ENCODE data around the gene PPTC7.
"Not testable (repeated sequence)": the region's sequence is repeated elsewhere in the genome, so short reads cannot be mapped to it uniquely, and the experiment has no call there.

PPTC7 gene

GRCh38 chr12:110533607-110534006 lies 49.5 kb downstream of the PPTC7 start:
- DNase-seq (ENCODE audit: low read depth, low spot score): no peak
- ChIA-PET POLR2A (no interaction called here), CTCF (interaction anchor here (1.3 to 9.0 kb wide), 6 partner anchors 10 to 863 kb away, joined by 3 to 85 read pairs (median 7); partner anchors contain the start of genes FAM216A and GPN3)
- TF ChIP-seq CTCF (IDR thresholded peaks at IDR 0.05; ENCODE audit: insufficient read depth, low read length, missing control alignments): no peak
- H3K4me3 ChIP-seq (ENCODE audit: low read depth, low read length): no peak overlapping the region

GRCh38 chr12:110532644-110533043 lies 50.5 kb downstream of the PPTC7 start:
- H3K4me3 ChIP-seq (ENCODE audit: low read depth, low read length): no peak overlapping the region
- no peak for DNase-seq (ENCODE audit: low read depth, low spot score)
- CTCF ChIA-PET: interaction anchor here (0.7 to 9.0 kb wide), 5 partner anchors 11 to 68 kb away, joined by 3 to 85 read pairs (median 8); no protein-coding TSS in a partner anchor
- TF ChIP-seq CTCF (IDR thresholded peaks at IDR 0.05; ENCODE audit: insufficient read depth, low read length, missing control alignments): no peak
- POLR2A ChIA-PET: no interaction called here

- POLR2A ChIA-PET: no interaction called here
- DNase-seq (ENCODE audit: low read depth, low spot score): no peak
- CTCF ChIA-PET: interaction anchor here (0.6 to 9.0 kb wide), 9 partner anchors 8 to 69 kb away, joined by 3 to 85 read pairs (median 3); no protein-coding TSS in a partner anchor
- H3K4me3 ChIP-seq (ENCODE audit: low read depth, low read length): no peak overlapping the region
- no peak for TF ChIP-seq CTCF (IDR thresholded peaks at IDR 0.05; ENCODE audit: insufficient read depth, low read length, missing control alignments)
Measured at GRCh38 chr12:110531741-110532333, 51.3 kb downstream of the PPTC7 start.

- no peak for TF ChIP-seq CTCF (IDR thresholded peaks at IDR 0.05; ENCODE audit: insufficient read depth, low read length, missing control alignments)
- ChIA-PET CTCF (interaction anchor here (1.4 to 6.1 kb wide), 3 partner anchors 11 to 70 kb away, joined by 3 to 48 read pairs (median 5); no protein-coding TSS in a partner anchor), POLR2A (no interaction called here)
- no peak overlapping the region for H3K4me3 ChIP-seq (ENCODE audit: low read depth, low read length)
- DNase-seq (ENCODE audit: low read depth, low spot score): no peak
Measured at GRCh38 chr12:110530511-110530910, 52.6 kb downstream of the PPTC7 start.

- no peak for TF ChIP-seq CTCF (IDR thresholded peaks at IDR 0.05; ENCODE audit: insufficient read depth, low read length, missing control alignments)
- ChIA-PET POLR2A (no interaction called here), CTCF (interaction anchor here (1.2 to 6.1 kb wide), 5 partner anchors 12 to 72 kb away, joined by 3 to 48 read pairs (median 6); no protein-coding TSS in a partner anchor)
- DNase-seq (ENCODE audit: low read depth, low spot score): no peak
- no peak overlapping the region for H3K4me3 ChIP-seq (ENCODE audit: low read depth, low read length)
Measured at GRCh38 chr12:110528277-110528839, 54.8 kb downstream of the PPTC7 start.

- CTCF ChIA-PET: interaction anchor here (0.6 to 26.6 kb wide), 4 partner anchors 8 to 80 kb away, joined by 3 to 671 read pairs (median 4); no protein-coding TSS in a partner anchor
Measured at GRCh38 chr12:110520876-110521712, 62.0 kb downstream of the PPTC7 start.

GRCh38 chr12:110518014-110518413 lies 65.1 kb downstream of the PPTC7 start:
- H3K4me3 ChIP-seq (ENCODE audit: low read depth, low read length); DNase-seq (ENCODE audit: low read depth, low spot score); POLR2A ChIA-PET: not testable (repeated sequence)
- CTCF ChIA-PET: interaction anchor here (1.0 to 26.6 kb wide), 4 partner anchors 14 to 370 kb away, joined by 3 to 671 read pairs (median 3); no protein-coding TSS in a partner anchor

More at GRCh38 chr12:110520876-110521712, 62.0 kb downstream of the PPTC7 start:
- H3K4me3 ChIP-seq (ENCODE audit: low read depth, low read length); DNase-seq (ENCODE audit: low read depth, low spot score); POLR2A ChIA-PET: not testable (repeated sequence)

Measured in AG04449 (cell line).